ENCODE data around the gene GFRA3.

Gene GFRA3

GRCh38 chr5:138273834-138274188, 610 bp downstream of the GFRA3 start:
- peak overlapping the region; percentile 39 for H3K4me3 ChIP-seq (ENCODE audit: low read depth, low read length)
- in situ Hi-C loops (cut with HindIII; ENCODE audit: low sequenced_read_pairs), result no loop called here
- TF ChIP-seq CTCF (IDR thresholded peaks at IDR 0.05; ENCODE audit: low read depth, low read length, missing control alignments), result no peak
- DNase-seq (ENCODE audit: low read depth), result no peak

GRCh38 chr5:138272681-138273080, 1.7 kb downstream of the GFRA3 start:
- no peak for TF ChIP-seq CTCF (IDR thresholded peaks at IDR 0.05; ENCODE audit: low read depth, low read length, missing control alignments)
- in situ Hi-C loops (cut with HindIII; ENCODE audit: low sequenced_read_pairs), result no loop called here
- no peak overlapping the region for H3K4me3 ChIP-seq (ENCODE audit: low read depth, low read length)
- DNase-seq (ENCODE audit: low read depth), result no peak

- TF ChIP-seq CTCF (IDR thresholded peaks at IDR 0.05; ENCODE audit: low read depth, low read length, missing control alignments), result no peak
- in situ Hi-C loops (cut with HindIII; ENCODE audit: low sequenced_read_pairs), result no loop called here
- H3K4me3 ChIP-seq (ENCODE audit: low read depth, low read length), result no peak overlapping the region
- DNase-seq (ENCODE audit: low read depth), result no peak
Observed at GRCh38 chr5:138271281-138271680, 3.1 kb downstream of the GFRA3 start.

- no peak for TF ChIP-seq CTCF (IDR thresholded peaks at IDR 0.05; ENCODE audit: low read depth, low read length, missing control alignments)
- in situ Hi-C loops (cut with HindIII; ENCODE audit: low sequenced_read_pairs), result no loop called here
- DNase-seq (ENCODE audit: low read depth), result no peak
- no peak overlapping the region for H3K4me3 ChIP-seq (ENCODE audit: low read depth, low read length)
Observed at GRCh38 chr5:138264183-138264582, 10.2 kb downstream of the GFRA3 start.

GRCh38 chr5:138263581-138263980, 10.8 kb downstream of the GFRA3 start:
- no peak for DNase-seq (ENCODE audit: low read depth)
- in situ Hi-C loops (cut with HindIII; ENCODE audit: low sequenced_read_pairs), result no loop called here
- no peak overlapping the region for H3K4me3 ChIP-seq (ENCODE audit: low read depth, low read length)
- no peak for TF ChIP-seq CTCF (IDR thresholded peaks at IDR 0.05; ENCODE audit: low read depth, low read length, missing control alignments)

- DNase-seq (ENCODE audit: low read depth), result no peak
- in situ Hi-C loops (cut with HindIII; ENCODE audit: low sequenced_read_pairs), result no loop called here
- no peak for TF ChIP-seq CTCF (IDR thresholded peaks at IDR 0.05; ENCODE audit: low read depth, low read length, missing control alignments)
- no peak overlapping the region for H3K4me3 ChIP-seq (ENCODE audit: low read depth, low read length)
Observed at GRCh38 chr5:138258704-138259292, 15.6 kb downstream of the GFRA3 start.

GRCh38 chr5:138257583-138257982, 16.8 kb downstream of the GFRA3 start:
- DNase-seq (ENCODE audit: low read depth), result no peak
- TF ChIP-seq CTCF (IDR thresholded peaks at IDR 0.05; ENCODE audit: low read depth, low read length, missing control alignments), result no peak
- in situ Hi-C loops (cut with HindIII; ENCODE audit: low sequenced_read_pairs), result no loop called here
- no peak overlapping the region for H3K4me3 ChIP-seq (ENCODE audit: low read depth, low read length)
